Ramos (cell line): ENCODE data around the gene TAF3.
"Not testable (repeated sequence)": the region's sequence is repeated elsewhere in the genome, so short reads cannot be mapped to it uniquely, and the experiment has no call there.

Experiments used
- in situ Hi-C: fragments of 300-500 bp; cut with MboI; formaldehyde crosslinking; loops from one replicate; pipeline ENCODE4 v1.14.3; 2022; ENCODE audit warnings: low sequenced_read_pairs; ENCODE audit not compliant: unreplicated experiment

Gene TAF3

GRCh38 chr10:8013619-8014018 lies 195.3 kb downstream of the TAF3 start:
- in situ Hi-C loops, result no loop called here

GRCh38 chr10:8014649-8015048 lies 196.3 kb downstream of the TAF3 start:
- in situ Hi-C loops, result no loop called here

GRCh38 chr10:8017277-8017676 lies 199.0 kb downstream of the TAF3 start:
- in situ Hi-C loops, result no loop called here

GRCh38 chr10:8023321-8023720 lies 205.0 kb downstream of the TAF3 start:
- in situ Hi-C loops, result no loop called here

- in situ Hi-C loops, result no loop called here
These were observed 205.5 kb downstream of the TAF3 start for GRCh38 chr10:8023851-8024250.

- in situ Hi-C loops, result no loop called here
These were observed 208.3 kb downstream of the TAF3 start for GRCh38 chr10:8026349-8027259.

- in situ Hi-C loops, result not testable (repeated sequence)
These were observed 212.9 kb downstream of the TAF3 start for GRCh38 chr10:8031211-8031610.

- in situ Hi-C loops, result no loop called here
These were observed 214.3 kb downstream of the TAF3 start for GRCh38 chr10:8032558-8032957.

- in situ Hi-C loops, result no loop called here
These were observed 215.6 kb downstream of the TAF3 start for GRCh38 chr10:8033812-8034465.

GRCh38 chr10:8034466-8035005 lies 216.2 kb downstream of the TAF3 start:
- in situ Hi-C loops, result no loop called here

- in situ Hi-C loops, result no loop called here
These were observed 216.8 kb downstream of the TAF3 start for GRCh38 chr10:8035006-8035640.

- in situ Hi-C loops, result no loop called here
These were observed 217.6 kb downstream of the TAF3 start for GRCh38 chr10:8035641-8036470.

GRCh38 chr10:8036506-8037198 lies 218.3 kb downstream of the TAF3 start:
- in situ Hi-C loops, result no loop called here

GRCh38 chr10:8037199-8037801 lies 219.0 kb downstream of the TAF3 start:
- in situ Hi-C loops, result no loop called here

GRCh38 chr10:8037941-8038894 lies 219.9 kb downstream of the TAF3 start:
- in situ Hi-C loops, result no loop called here

GRCh38 chr10:8039321-8039881 lies 221.1 kb downstream of the TAF3 start:
- in situ Hi-C loops, result no loop called here

GRCh38 chr10:8040651-8041050 lies 222.3 kb downstream of the TAF3 start:
- in situ Hi-C loops, result no loop called here
